SK-N-DZ (cell line): ENCODE measurements around the gene KCNQ2.
A peak's percentile ranks its signal among the peaks of the same experiment; 100 is the strongest.

Experiments
- DNase-seq: peaks from one replicate; pipeline ENCODE4 v3.0.0-alpha.2; 2015; ENCODE audit warnings: low spot score

The KCNQ2 gene

DNA sequence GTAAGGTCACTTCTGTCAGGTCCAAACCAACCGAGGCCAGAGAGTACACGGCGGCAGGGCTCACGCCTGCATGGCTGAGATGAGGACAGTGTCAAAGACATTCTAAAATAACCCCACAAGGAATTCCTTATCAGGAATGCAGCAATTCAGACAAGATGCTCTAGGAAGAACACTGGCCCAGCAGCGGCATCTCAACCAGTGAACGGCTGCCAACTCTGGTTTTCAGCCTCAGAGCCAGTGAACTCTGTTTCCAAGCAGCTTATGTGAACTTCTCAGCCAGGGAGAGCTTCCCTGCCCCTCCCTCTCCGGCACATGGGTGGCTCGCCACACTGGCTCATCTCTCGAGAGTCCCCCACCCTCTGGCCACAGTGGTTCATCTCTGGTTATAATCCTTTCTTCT lies 36.9 kb downstream of the KCNQ2 start:
- DNase-seq, result no peak

DNA sequence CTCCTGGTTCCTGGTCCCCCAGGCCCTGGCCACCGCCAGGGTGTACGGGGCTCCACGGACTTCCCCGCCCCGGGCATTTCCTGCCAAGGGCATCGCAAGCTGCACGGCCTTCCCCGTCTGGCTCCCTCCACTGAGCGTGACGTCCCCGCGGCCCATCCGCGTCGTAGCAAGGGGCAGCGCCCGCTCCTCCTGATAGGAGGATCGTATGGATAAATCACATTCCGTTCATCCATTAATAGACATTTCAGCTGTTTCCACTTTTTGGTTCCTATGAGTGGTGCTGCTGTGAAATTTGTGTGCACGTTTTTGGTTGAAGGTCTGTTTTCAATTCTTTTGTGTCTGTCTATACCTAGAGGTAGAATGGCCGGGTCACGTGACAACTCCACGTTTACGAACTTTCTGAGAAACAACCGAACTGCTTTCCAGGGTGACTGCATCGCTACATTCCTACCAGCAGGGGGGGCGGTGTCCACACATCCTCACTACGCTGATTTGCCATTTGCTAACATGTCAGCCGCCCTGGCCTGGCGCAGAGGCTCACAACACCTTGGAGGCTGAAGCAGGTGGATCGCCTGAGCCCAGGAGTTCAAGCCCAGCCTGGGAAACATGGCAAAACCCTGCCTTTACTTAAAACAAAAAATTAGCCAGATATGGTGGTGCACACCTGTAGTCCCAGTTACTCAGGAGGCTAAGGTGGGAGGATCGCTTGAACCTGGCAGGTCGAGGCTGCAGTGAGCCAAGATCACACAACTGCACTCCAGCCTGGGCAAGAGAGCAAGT lies 37.7 kb downstream of the KCNQ2 start:
- peak; percentile 84 for DNase-seq

DNA sequence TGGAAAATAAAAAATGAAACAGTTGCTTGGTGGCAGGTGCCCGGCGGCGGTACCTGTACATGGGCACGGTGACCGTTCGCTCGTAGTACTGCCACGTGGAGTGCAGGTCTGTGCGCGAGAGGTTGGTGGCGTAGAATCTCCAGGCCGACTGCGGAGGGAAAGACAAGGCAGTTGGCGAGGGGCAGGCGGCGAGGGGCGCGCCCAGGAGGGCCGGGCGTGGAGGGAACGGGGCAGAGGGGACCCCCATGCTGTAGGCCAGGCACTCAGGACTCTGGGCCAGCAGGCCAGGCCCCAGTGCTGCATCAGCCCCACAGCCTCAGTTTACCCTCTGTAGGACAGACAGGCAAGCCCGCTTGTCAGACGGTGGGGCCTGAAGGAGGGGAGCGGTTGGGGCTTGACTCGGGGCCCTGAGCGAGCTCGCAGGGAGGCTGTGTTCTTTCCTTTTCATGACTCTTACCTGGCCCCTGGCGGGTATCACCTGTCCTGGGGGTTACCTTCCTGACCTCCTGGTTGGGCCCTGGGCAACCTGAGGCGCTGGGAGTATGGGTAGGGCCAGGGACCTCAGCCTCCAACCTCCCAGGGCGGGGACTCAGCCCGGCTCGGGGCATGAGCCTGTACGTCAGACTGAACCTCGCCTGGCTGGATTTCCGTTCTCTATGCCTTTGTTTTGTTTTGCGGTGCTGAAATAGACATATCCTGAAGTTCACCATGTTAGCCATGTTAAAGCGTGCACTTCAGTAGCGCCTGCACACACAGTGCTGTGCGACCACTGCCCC lies 38.5 kb downstream of the KCNQ2 start:
- no peak for DNase-seq

DNA sequence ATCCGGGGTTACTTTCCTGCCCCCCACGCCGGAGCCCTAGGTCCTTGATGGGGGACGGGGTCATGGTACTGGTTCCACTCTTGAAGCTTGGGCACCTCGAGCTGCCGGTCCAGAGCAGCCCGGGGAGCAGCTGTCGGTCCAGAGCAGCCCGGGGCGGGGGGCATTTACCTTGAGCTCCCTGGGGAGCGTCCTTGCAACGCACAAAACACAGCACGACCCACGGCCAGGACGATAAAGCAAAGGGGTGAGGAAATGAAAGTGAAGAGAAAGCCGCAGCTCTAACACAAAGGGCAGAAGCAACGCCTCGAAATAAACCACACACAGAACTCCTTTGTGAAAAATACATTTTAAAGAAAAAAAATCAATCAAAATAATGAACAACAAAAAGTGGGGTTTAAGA lies 39.1 kb downstream of the KCNQ2 start:
- DNase-seq, result no peak

DNA sequence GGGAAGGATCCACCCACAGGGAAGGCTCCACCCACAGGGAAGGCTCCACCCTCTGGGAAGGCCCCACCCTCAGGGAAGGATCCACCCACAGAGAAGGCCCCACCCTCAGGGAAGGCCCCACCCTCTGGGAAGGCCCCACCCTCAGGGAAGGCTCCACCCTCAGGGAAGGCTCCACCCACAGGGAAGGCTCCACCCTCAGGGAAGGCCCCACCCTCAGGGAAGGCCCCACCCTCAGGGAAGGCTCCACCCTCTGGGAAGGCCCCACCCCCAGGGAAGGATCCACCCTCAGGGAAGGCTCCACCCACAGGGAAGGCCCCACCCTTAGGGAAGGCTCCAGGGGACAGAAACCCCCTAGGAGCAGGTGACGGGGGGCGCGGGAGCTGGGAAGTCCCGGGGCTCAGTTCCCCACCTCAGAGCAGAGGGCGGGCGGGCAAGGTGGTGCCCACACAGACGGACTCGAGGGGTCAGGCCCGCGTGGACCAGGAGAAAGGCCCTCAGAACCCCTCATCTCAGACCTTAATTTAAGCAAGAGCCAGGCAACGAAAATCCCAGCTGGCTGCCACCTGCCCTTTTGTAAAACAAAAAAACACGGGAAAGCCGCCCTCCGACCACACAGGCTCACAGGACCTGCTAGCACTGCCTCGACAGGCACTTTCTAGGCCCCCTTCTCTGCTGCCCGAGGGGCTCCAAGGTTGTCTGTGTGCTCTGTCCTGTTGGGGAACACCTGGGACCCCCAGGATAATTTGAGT lies 39.7 kb downstream of the KCNQ2 start:
- DNase-seq, result no peak

DNA sequence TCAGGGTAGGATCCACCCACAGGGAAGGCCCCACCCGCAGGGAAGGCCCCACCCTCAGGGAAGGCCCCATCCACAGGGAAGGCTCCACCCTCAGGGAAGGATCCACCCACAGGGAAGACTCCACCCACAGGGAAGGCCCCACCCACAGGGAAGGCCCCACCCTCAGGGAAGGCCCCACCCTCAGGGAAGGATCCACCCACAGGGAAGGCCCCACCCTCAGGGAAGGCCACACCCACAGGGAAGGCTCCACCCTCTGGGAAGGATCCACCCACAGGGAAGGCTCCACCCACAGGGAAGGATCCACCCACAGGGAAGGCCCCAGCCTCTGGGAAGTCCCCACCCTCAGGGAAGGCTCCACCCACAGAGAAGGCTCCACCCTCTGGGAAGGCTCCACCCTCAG lies 40.5 kb downstream of the KCNQ2 start:
- no peak for DNase-seq

DNA sequence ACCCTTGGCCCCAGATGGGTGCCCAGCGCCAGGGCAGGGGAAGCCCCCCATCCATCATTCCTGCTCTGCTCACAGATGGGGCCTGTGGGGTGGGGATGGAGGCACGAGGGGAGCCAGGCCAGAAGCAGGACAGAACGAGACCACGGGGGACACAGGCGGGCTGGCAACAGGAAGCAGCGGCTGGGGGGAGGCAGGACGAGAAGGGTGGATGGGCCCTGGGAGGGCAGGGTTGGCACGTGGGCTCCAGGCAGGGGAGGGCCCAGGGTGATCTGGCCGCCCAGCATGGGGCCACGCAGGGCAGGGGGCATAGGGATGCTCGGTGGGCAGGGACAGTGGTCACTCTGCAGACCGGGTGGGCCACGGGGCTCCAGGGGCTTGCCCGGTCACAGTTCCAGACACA lies 41.6 kb downstream of the KCNQ2 start:
- DNase-seq, result no peak

DNA sequence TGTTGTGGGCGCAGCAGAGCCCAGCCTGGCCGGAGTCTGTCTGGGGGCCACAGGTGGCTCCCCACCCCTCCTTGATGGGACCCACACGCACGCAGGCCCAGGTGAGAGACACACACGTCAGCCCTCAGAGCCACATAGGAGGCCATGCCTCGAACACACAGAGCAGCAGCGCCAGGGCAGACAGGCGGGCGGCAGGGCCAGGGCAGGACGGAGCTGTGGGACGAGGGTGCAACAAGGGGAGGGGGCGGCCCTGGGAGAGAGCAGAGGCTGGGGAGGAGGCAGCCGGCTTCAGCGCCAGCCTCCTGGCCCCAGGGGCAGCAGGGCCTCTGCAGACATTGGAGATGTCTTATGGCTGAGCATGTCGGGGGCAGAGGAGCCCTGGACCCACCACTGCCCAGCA lies 42.5 kb downstream of the KCNQ2 start:
- DNase-seq, result no peak

DNA sequence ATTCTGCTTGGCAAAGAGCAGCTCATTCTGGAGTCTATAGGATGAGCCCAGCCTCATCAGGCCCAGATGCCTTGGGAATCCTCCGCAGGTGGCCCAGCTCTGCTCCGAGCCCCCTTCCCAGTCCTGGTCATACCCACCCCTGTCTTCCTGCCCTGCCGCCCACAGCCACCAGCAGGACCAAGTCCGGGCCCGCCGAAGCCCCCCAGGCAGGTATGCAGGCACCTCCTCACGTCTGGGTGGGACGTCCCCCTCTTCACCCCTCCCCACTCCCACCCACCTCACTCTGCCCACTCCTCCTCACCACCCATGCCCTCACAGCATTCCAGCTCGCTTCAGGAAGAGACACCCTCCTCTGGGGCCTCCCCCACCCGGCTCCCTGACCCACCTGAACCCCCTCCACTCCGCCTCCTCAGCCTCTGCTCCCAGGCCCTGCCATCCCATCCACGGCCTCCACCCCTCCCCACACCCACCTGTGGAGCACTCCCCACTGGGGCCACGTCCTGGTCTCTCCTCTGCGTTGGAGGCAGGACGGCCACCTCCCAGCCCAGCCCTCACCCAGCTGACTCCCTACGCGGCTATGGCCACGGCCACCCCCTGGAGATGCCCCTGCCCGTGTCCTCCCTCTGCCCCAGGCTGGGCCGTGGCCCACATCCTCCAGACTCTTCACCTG lies 43.4 kb downstream of the KCNQ2 start:
- DNase-seq, result no peak

DNA sequence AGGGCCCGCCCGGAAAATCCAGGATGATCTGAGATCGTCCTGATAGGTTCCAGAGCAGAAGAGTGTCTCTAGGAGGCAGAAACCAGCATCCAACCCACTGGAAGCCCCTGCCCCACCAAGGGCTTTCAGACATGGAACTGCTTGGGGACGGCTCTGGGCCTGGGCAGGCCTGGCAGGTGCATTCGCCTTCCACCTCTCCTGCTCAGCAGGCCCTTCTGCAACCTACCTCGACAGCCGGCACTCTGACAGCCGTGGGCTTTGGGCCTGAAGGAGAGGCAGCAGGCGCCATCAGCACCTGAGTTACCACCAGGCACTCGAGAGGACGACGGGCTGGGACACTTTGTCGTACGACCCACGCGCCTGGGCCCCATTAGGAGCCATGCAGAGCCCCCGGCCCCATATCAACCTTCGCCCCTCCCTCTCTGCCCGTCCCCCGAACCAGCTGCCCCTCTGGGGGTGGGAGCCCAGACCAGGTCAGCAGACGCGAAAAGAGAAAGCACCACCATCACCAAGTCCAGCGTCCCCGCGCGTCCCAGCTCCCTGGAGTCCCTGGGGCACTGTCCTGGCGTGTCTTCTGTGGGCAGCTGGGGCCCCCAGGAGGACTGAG lies 44.6 kb downstream of the KCNQ2 start:
- DNase-seq, result no peak

DNA sequence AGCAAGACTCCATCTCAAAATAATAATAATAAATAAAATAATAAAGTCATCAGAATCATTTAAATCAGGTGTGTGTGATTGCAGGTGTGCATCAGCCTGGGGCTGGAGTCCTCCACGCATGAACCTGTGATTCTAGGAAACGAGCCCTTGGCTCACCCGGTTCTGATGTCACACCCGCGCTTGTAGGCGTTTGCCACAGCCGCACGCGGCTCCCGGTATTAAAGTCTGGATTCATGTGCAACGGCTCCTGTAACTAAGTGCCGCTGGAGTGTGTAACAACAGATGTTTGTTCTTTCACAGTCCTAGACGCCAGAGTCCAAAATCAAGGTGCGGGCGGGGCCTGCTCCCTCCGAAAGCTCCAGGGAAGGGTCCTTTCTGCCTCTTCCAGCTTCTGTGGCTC lies 45.2 kb downstream of the KCNQ2 start:
- DNase-seq, result no peak

DNA sequence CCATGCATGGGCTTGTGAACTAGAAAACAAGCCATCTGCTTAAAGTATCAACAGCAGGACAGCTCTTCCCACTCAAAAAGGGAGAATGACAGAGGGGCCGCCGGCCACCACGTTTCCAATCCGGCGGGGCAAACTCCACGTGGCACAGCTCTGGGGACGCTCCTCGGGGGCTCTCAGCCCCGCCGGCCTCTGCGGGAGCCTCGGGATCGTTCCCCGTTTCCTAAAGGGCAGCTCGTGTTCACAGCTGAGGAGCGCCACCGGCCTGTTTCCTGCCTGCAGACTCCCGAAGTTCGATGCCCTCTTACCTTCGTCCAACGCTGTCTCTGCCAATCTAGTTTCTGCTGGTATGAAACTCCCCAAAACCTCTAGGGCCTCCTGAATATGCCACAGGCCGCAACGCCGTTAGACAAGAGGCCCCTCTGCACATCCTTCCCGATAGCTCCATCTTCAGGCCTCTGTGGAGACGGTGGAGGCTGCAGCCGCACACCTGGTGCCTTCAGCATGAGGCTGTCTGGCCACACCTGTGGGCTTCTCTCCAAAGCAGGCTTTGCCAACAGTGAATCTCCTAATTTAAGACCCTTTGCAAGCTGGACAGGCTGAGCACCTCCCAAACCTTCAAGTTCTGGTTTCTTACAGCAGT lies 46.5 kb downstream of the KCNQ2 start:
- no peak for DNase-seq

DNA sequence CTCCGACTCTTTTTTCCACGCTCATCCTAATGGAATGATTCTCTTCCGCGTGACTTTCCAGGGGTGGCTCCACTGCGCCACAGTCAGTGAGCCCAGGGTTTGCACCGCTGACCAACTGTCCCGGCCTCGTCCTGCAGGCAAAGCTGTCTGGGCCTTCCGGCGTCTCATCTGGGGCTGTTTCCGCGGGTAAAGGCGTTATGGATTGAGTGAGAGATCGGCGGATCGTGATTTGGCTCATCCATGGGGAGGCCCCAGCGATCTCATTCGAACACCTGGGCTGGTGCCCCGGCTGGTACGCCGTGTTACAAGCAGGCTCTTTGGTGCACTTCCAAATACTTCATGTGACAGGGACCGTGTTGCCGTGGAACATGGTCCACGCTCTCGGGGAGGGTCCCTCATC lies 47.8 kb downstream of the KCNQ2 start:
- DNase-seq, result no peak

DNA sequence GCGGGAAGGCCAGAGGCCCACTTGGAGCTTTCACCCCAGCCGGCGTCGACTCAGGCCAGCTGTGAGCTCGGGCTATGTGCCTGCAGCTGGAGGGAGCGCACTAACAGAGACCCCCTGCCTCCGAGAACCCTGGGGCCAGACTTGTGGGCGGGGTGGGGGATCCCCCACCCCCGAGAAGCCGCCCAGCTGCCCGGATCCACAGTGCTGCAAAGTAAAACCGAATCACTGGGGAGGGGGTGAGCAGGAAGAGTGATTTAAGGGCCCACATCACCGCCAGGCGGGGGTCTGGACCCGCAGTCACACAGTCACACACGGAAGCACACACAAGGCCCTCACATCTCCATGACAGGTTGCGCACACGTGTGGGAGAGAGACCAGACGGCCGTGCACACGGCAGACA lies 48.7 kb downstream of the KCNQ2 start:
- no peak for DNase-seq

DNA sequence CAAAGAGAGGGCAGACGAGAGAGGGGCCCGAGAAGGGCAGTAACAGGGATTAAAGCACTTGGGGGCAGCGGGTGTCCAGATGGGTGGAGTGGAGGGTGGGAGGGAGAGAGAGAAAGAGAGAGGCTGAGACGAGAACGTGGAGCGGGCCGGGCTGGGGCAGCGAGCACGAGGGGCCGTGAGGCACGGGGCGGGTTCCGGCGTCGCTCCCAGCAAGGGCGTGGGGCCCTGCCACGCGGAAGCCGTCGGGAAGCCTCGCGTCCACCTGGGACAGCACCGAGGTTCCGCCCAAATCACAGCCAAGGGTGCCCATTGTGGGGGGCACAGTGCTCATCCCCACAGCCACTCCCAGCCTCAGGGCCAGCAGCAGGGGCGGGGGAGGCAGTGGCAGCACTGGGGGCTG lies 49.8 kb downstream of the KCNQ2 start:
- DNase-seq, result no peak

DNA sequence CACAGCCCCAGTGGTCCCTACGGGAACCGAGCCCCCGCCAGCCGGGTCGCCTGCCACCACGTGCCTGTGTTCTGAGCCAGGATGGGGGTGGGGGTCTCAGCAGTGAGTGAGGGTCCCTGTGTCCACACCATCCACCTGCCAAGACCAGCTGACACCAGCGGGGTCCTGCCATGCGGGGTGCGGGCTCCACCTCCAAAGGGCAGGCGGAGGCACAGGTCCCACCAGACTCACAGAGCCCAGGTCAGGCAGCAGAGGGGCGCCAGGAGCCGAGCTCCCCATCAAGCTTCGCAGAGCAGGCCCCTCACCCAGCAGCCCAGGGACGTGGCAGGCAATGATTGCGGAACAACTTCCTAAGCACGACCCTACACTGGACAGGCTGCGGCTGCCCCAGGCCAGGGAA lies 50.5 kb downstream of the KCNQ2 start:
- no peak for DNase-seq

DNA sequence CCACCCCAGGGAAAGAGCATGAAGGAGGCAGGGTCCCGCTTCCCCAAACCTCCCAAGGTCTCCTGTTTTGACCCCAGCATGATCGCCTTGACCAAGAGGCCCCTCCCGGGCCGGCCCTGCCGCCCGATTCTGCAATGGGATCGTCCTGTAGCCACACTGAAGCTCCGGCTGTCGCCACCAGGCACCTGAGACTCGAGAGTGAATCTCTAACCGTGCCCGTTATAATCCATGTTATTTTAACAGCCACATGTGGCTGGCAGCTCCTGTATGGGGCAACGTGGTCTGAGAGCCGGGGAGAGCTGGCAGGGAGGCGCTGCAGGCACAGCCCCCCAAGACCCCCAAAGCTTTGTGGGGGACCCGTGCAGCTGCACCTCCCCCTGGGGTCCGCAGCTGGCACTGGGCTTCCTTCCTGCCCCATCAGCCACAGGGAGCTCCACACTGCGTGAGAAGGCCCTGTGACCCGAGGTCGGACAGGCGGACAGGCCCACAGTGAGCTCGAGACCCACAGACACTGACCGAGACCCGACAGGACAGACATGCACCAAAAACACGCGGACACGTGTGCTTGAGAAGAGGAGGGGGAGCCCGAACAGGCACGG lies 51.3 kb downstream of the KCNQ2 start:
- DNase-seq, result no peak

DNA sequence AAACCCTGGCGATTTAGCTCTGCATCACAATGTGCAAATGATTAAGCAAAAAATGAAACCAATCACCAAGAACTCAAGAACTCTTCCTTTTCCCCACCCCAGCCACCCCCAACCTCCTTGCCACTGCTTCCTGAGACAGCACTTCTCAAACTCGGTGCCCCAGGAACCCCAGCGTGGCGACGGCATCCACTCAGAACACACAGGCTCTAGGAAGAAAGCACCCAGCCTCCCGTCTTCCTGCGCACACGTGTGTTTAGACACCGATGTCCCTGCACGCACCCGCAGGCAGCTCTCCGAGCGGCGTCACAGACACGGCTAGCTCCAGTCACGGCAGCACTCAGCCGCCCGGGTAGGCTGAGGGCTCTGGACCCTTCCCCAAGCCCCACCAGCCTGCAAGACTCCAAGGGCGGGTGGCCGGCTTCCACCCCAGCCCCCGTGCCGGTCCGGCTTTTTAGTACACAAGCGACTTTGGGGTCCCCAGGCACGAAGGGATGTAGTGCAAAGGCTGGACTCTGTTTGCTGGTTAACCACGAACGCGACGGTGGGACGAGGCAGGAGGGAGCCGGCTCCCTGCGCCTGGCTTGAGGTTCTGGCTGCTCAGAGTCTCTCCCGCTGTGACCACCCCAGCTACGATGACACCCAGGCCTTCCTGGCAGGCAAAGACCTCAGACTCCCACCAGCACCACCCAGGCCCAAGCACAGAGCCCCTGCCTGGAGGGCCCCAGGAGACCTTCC lies 51.9 kb downstream of the KCNQ2 start:
- no peak for DNase-seq

DNA sequence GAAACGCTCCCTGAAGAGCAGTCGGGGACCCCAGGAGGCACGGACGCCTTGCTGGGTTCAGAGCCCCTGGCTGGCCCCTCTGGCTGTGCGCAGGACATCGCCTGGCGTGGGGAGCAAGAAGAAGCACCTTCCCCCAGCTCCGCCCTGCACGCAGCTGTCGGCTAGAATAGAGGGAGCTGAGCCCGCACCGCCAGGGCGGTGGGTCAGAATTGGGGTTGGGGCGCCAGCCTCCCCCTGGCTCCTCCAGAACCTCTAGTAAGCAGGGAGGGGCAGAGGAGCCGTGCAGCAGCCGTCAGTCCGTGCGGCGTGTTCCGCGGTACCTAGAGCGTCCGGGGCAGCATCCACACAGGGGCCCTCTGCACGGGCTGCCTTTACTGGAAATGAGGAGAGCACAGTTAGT lies 53.2 kb downstream of the KCNQ2 start:
- no peak for DNase-seq

DNA sequence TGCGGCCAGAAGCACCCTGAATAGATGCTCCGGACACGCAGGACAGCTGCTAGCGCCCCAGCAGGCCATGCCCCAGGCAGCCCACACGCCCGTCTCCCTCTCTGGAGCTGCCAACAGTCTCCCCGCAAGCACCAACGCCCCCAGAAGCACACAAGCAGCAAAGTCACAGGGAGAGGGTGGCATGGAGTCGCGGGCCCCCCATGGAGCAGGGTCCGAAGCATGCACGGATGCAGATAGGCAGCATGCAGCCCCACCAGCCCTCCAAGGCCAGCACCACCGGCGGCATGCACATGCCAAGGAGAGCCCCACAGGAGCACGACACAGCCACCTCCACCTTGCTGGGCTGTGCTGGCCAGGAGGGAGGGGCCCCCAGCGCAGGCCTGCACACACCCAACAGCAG lies 53.8 kb downstream of the KCNQ2 start:
- no peak for DNase-seq
